Astrocyte (in vitro differentiated cells and primary cell): Measurements from ENCODE around the gene COA4.
"Not testable (repeated sequence)": the region's sequence is repeated elsewhere in the genome, so short reads cannot be mapped to it uniquely, and the experiment has no call there.

Experiments
- EZH2 ChIP-seq: IDR thresholded peaks from 2 replicates; pipeline ENCODE4 v1.6.1; 2012; ENCODE audit warnings: mild to moderate bottlenecking, low read length, inconsistent platforms; ENCODE audit not compliant: insufficient read depth
- TF ChIP-seq, protein P1 (sequence below): IDR thresholded peaks from 2 replicates; pipeline ENCODE4 v1.5.1; 2011; ENCODE audit warnings: low read depth, mild to moderate bottlenecking, inconsistent platforms, low read length, moderate library complexity; ENCODE audit not compliant: insufficient read depth

DNA sequence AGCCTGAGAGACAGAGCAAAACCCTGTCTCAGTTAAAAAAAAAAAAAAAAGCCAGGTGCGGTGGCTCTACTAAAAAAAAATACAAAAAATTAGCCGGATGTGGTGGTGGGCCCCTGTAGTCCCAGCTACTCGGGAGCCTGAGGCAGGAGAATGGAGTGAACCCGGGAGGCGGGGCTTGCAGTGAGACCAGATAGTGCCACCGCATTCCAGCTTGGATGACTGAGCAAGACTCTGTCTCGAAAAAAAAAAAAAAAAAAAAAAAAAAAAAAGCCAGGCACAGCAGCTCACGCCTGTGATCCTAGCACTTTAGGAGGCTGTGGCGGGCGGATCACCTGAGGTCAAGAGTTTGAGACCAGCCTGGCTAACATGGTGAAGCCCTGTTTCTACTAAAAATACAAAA is 3.8 kb upstream of the COA4 start:
- TF ChIP-seq, protein P1, sequence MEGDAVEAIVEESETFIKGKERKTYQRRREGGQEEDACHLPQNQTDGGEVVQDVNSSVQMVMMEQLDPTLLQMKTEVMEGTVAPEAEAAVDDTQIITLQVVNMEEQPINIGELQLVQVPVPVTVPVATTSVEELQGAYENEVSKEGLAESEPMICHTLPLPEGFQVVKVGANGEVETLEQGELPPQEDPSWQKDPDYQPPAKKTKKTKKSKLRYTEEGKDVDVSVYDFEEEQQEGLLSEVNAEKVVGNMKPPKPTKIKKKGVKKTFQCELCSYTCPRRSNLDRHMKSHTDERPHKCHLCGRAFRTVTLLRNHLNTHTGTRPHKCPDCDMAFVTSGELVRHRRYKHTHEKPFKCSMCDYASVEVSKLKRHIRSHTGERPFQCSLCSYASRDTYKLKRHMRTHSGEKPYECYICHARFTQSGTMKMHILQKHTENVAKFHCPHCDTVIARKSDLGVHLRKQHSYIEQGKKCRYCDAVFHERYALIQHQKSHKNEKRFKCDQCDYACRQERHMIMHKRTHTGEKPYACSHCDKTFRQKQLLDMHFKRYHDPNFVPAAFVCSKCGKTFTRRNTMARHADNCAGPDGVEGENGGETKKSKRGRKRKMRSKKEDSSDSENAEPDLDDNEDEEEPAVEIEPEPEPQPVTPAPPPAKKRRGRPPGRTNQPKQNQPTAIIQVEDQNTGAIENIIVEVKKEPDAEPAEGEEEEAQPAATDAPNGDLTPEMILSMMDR, result not testable (repeated sequence)
- not testable (repeated sequence) for TF ChIP-seq EZH2
